DLD1 (cell line): ENCODE measurements around the gene NECAP2.

Experiments
- in situ Hi-C: cut with HindIII; loops from 2 replicates; pipeline ENCODE4 v1.10.0; 2017; ENCODE audit warnings: low sequenced_read_pairs

The NECAP2 gene

DNA sequence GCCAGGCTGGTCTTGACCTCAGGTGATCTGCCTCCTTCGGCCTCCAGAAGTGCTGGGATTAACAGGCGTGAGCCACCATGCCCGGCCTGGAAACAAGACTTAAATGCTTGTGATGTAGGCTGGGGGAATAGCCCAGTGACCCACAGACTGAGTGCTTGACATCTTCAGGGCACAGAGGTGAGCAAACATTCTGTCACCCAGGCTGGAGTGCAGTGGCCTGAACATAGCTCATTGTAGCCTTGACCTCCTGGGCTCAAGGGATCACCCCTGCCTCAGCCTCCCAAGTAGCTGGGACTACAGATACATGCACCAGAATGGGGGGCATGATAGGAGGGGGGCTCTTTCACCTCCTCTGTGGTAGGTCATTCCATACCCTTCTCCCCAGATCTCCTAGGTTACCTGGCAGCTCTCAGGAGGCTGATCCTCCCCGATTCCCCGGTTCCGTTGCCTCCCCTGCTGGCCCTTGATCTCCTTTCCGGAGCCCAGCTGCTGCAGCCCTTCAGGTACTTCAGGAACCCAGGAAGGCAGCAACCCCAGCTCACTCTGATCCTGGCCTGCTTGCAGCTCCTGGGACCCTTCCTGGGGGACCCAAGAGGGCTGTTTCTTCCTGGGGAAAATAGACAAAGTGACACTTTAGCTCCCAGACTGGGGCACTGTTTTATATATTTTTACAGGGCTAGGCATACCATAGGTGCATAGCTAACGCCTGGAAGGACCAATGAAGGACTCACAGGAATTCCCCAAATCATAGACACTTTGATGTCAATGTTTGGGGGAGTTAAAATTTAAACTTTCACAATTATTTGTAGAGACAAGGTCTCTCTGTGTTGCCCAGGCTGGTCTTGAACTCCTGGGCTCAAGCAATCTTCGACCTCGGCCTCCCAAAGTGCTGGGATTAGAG, 15.1 kb upstream of the NECAP2 start:
- in situ Hi-C loops, result no loop called here

DNA sequence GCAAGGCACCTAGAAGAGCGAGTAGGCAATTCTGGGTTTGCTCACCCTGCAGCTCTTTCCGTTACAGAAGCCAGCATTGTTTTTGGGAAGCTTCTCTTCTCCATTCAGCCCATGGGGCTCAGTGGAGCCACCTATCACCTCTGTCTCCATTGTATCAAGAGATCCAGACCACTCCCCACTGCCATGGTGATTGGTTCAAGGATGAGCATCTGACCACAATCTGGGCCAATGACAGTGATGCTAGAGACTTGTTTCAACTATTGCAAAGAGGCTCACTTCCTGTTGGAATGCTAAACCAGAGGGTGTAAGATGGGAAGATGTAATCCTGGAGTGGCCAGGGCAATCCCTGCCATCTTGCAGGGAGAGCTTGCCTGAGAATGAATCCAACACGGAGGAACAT, 9.9 kb upstream of the NECAP2 start:
- in situ Hi-C loops, result loop anchor here (5.0 kb wide), 1 partner anchor 43 kb away; no protein-coding TSS in a partner anchor

- in situ Hi-C loops, result loop anchor here (5.0 kb wide), 1 partner anchor 46 kb away; no protein-coding TSS in a partner anchor
Observed at GRCh38 chr1:16433030-16433429, 7.5 kb upstream of the NECAP2 start.

GRCh38 chr1:16434007-16434406, 6.5 kb upstream of the NECAP2 start:
- in situ Hi-C loops, result loop anchor here (5.0 kb wide), 1 partner anchor 47 kb away; no protein-coding TSS in a partner anchor

- in situ Hi-C loops, result loop anchor here (5.0 kb wide), 1 partner anchor 47 kb away; no protein-coding TSS in a partner anchor
Observed at GRCh38 chr1:16434501-16434900, 6.0 kb upstream of the NECAP2 start.

DNA sequence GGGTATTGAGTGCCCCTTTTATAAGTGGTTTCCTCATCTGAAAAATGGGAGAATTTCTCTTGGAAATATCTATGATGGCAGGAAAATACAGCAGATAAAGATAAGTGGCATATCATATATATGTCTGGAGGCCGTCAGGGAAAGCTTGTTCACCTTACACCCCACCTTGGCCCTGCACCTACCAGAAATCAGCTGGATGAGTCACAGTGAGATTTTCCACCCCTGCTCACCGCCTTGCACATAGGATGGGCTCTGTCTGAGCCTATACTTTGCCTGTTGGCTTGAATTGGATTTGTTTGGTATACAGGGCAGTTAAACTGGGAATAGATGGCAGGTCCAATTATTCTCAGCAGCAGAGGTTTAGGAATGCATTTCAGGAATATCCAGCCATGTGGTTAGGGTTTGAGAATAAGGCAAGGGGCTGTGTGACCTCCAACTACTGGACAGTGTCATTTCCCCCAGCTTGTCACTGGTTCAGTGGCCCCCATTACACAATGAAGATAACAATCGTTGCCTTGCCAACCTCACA, 3.5 kb upstream of the NECAP2 start, which contains the start of gene SPATA21:
Gene SPATA21 (minus strand): TSS at position 479 of the 529 bp plus-strand sequence. CDS start 6,053 bp downstream, outside the sequence.
- in situ Hi-C loops, result no loop called here

GRCh38 chr1:16438516-16438915, 2.0 kb upstream of the NECAP2 start:
- in situ Hi-C loops, result no loop called here

DNA sequence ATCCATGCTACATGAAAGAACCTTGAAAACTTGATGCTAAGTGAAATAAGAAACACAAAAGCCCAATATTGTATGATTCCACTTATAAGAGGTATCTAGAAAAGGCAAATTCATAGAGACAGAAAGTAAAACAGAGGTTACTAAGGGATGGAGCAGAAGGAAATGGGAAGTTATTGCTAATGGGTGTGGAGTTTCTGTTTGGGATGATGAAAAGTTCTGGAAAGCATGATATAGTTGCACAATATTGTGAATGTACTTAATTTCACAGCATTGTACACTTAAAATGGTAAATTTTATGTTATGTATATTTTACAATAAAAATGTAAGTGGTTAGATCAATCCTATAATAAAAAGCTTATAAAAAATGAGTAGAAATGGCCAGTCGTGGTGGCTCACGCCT, 1.6 kb upstream of the NECAP2 start:
- in situ Hi-C loops, result no loop called here

- in situ Hi-C loops, result no loop called here
Observed at GRCh38 chr1:16440131-16440469, 424 bp upstream of the NECAP2 start.

DNA sequence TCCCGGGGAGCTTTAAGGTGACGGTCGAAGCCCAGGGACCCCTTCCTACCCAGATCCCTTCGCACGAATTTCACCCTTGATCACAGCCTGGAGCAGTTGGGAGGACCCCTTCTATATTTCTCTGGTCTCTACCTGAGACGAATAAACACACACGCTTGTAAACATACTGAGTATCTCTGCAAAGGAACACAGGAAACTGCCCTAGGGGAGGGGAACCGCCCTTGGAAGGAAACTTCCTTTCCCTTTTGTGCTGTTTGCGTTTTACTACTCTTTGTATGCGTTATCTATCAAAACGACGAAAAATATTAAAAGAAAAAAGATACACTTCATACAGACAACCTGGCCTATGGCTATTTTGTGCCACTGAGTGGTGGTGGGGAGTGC, 750 bp downstream of the NECAP2 start:
- in situ Hi-C loops, result no loop called here

GRCh38 chr1:16442265-16442664, 1.7 kb downstream of the NECAP2 start:
- in situ Hi-C loops, result no loop called here

GRCh38 chr1:16442941-16443340, 2.4 kb downstream of the NECAP2 start:
- in situ Hi-C loops, result no loop called here

- in situ Hi-C loops, result no loop called here
Observed at GRCh38 chr1:16443975-16444770, 3.6 kb downstream of the NECAP2 start.

GRCh38 chr1:16445052-16445451, 4.5 kb downstream of the NECAP2 start:
- in situ Hi-C loops, result no loop called here

DNA sequence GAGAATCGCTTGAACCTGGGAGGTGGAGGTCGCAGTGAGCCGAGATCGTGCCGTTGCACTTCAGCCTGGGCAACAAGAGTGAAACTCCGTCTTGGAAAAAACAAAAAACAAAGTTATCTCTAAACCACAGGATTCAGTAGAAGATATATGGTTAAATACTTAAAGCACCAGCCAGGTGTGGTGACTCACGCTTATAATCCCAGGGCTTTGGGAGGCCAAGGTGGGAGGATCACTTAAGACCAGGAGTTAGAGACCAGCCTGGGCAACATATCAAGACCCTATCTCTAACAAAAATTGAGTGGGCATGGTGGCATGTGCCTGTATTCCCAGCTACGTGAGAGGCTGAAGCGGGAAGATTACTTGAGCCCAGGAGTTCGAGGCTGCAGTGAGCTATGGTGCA, 5.6 kb downstream of the NECAP2 start:
- in situ Hi-C loops, result no loop called here

- in situ Hi-C loops, result no loop called here
Observed at GRCh38 chr1:16447641-16448040, 7.1 kb downstream of the NECAP2 start.

DNA sequence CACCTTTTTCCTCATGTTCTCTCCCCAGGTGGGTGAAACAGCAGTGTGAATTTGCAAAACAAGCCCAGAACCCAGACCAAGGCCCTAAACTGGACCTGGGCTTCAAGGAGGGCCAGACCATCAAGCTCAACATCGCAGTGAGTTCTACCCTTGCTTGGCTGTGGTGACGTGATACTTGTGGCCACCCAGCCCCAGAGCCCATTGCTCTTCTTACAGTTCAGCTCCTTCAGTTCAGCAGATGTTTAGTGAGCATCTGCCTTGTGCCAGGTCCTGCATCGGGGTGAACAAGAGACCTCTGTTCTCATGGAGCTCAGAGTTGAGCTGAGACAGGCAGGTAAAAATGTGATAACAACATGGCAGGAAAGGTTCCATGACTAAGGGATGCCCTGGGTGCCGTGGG, 8.5 kb downstream of the NECAP2 start:
- in situ Hi-C loops, result no loop called here

- in situ Hi-C loops, result no loop called here
Observed at GRCh38 chr1:16449666-16450065, 9.1 kb downstream of the NECAP2 start.

- in situ Hi-C loops, result no loop called here
Observed at GRCh38 chr1:16450863-16451481, 10.4 kb downstream of the NECAP2 start.

DNA sequence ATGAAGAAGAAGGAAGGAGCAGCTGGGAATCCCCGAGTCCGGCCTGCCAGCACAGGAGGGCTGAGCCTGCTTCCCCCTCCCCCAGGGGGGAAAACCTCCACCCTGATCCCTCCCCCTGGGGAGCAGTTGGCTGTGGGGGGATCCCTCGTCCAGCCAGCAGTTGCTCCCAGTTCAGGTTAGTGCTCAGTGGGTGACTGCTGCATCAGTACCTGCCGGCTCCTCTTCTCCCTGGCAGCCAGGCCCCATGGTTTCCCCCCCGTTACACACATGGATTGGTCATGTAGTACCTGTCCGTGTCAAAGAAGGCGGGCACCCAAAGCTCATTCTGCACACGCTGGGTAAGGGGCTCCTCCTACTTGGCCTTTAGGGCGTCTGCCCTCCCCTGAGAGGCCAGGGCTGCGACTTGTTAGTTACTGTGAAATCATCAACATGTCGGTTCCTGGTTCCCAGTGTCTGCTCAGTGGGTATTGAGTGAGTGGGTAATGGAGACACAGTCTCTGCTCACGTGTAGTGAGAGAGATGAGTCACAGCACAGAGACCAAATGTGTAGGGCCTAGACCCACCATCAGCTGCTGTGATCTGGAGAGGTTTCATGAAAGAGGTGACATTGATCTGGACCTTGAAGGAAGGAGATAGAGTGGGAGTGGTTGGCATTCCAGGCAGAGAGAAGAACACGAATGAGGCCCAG, 11.5 kb downstream of the NECAP2 start:
- in situ Hi-C loops, result no loop called here
